Activated CD4-positive, alpha-beta T cell treated with anti-CD3 and anti-CD28 coated beads, Interleukin-2, amount 50 U/mL, for 1 hour (primary cell): ENCODE data around the gene ZNF91.
"Not testable (repeated sequence)": the region's sequence is repeated elsewhere in the genome, so short reads cannot be mapped to it uniquely, and the experiment has no call there.

Experiments
- DNase-seq: peaks from one replicate; pipeline ENCODE4 v3.0.0-alpha.2; 2020

ZNF91 gene

GRCh38 chr19:23395041-23395721, at the start of gene ZNF91:
ZNF91 (minus strand) TSS chr19:23395471; CDS start chr19:23395354, 117 bp downstream.
- peak; percentile 86 for DNase-seq

- DNase-seq: peak; percentile 4
Measured at GRCh38 chr19:23440791-23441190, 45.5 kb upstream of the ZNF91 start.

GRCh38 chr19:23440207-23440606, 44.9 kb upstream of the ZNF91 start:
- DNase-seq: no peak

GRCh38 chr19:23439623-23440022, 44.4 kb upstream of the ZNF91 start:
- no peak for DNase-seq

- no peak for DNase-seq
Measured at GRCh38 chr19:23437901-23438300, 42.6 kb upstream of the ZNF91 start.

GRCh38 chr19:23436944-23437343, 41.7 kb upstream of the ZNF91 start:
- no peak for DNase-seq

- no peak for DNase-seq
Measured at GRCh38 chr19:23436318-23436717, 41.0 kb upstream of the ZNF91 start.

- no peak for DNase-seq
Measured at GRCh38 chr19:23420824-23421223, 25.6 kb upstream of the ZNF91 start.

- DNase-seq: not testable (repeated sequence)
Measured at GRCh38 chr19:23419261-23419660, 24.0 kb upstream of the ZNF91 start.

GRCh38 chr19:23415561-23416191, 20.4 kb upstream of the ZNF91 start:
- DNase-seq: no peak

- no peak for DNase-seq
Measured at GRCh38 chr19:23415034-23415433, 19.8 kb upstream of the ZNF91 start.

GRCh38 chr19:23410155-23410554, 14.9 kb upstream of the ZNF91 start:
- DNase-seq: no peak

- DNase-seq: no peak
Measured at GRCh38 chr19:23409392-23410048, 14.2 kb upstream of the ZNF91 start.

- DNase-seq: no peak
Measured at GRCh38 chr19:23407616-23408133, 12.4 kb upstream of the ZNF91 start.

- no peak for DNase-seq
Measured at GRCh38 chr19:23406721-23407120, 11.4 kb upstream of the ZNF91 start.

GRCh38 chr19:23406091-23406490, 10.8 kb upstream of the ZNF91 start:
- DNase-seq: no peak

- DNase-seq: no peak
Measured at GRCh38 chr19:23404676-23405075, 9.4 kb upstream of the ZNF91 start.

GRCh38 chr19:23403581-23404324, 8.5 kb upstream of the ZNF91 start:
- no peak for DNase-seq

GRCh38 chr19:23403052-23403451, 7.8 kb upstream of the ZNF91 start:
- DNase-seq: no peak

GRCh38 chr19:23402388-23402787, 7.1 kb upstream of the ZNF91 start:
- DNase-seq: no peak

- no peak for DNase-seq
Measured at GRCh38 chr19:23401086-23401610, 5.9 kb upstream of the ZNF91 start.

GRCh38 chr19:23399443-23399842, 4.2 kb upstream of the ZNF91 start:
- DNase-seq: no peak

- not testable (repeated sequence) for DNase-seq
Measured at GRCh38 chr19:23395722-23396117, 449 bp upstream of the ZNF91 start.
